ENCODE measurements around the gene MED13L. TPM values are rescaled to one million over a fixed set of nuclear protein-coding genes. Genes with fewer than 3 reads are reported as not detected.

MED13L gene
- total and polyA plus RNA-seq, 11 donors: 12.2 to 84.1 (median 60.2) TPM

- no peak for ATAC-seq
- no peaks in the 10 kb centered on the region for H3K27me3 ChIP-seq
- 82 to 90% (median 88%) methylated on average over 3 of the region's 3 CpGs for WGBS, 4 donors
Observed at GRCh38 chr12:116087399-116087798, 190.1 kb downstream of the MED13L start.

GRCh38 chr12:116080415-116080814, 197.1 kb downstream of the MED13L start:
- intact Hi-C loops (cut with DNase I): no loop called here
- H3K9me3 ChIP-seq: no peaks in the 10 kb centered on the region
- H3K27ac ChIP-seq: no peak overlapping the region
- TF ChIP-seq POLR2A (IDR thresholded peaks at IDR 0.05) (no peak), CTCF (IDR thresholded peaks at IDR 0.05) (no peak)
- 91 to 95% (median 94%) methylated on average over 3 of the region's 3 CpGs for WGBS, 4 donors
- H3K36me3 ChIP-seq: peaks cover 0 to 3% (median 0%) of the 10 kb centered on the region in 9 donors
- no peak overlapping the region for H3K4me3 ChIP-seq
- ATAC-seq (no peak), DNase-seq (no peak)
- H3K27me3 ChIP-seq: no peaks in the 10 kb centered on the region
- peaks cover 0 to 10% (median 0%) of the 10 kb centered on the region in 12 donors for H3K4me1 ChIP-seq

More at GRCh38 chr12:116087399-116087798, 190.1 kb downstream of the MED13L start:
- TF ChIP-seq CTCF (IDR thresholded peaks at IDR 0.05): no peak
- TF ChIP-seq POLR2A (IDR thresholded peaks at IDR 0.05): no peak
- no peak for DNase-seq
- Histone ChIP-seq H3K4me3 (no peak overlapping the region), H3K4me1 (peaks cover 0 to 16% (median 0%) of the 10 kb centered on the region in 12 donors), H3K27ac (no peak overlapping the region), H3K36me3 (no peaks in the 10 kb centered on the region), H3K9me3 (peaks cover 0 to 4% (median 0%) of the 10 kb centered on the region in 12 donors)
- intact Hi-C loops (cut with DNase I): loop anchor here in 1 of 10 donors (5.0 kb wide), 1 partner anchor 35 kb away; no protein-coding TSS in a partner anchor

GRCh38 chr12:116078396-116078795, 199.1 kb downstream of the MED13L start:
- no peak for TF ChIP-seq POLR2A (IDR thresholded peaks at IDR 0.05)
- no peak for TF ChIP-seq CTCF (IDR thresholded peaks at IDR 0.05)
- no peak overlapping the region for H3K4me3 ChIP-seq
- peaks cover 0 to 19% (median 0%) of the 10 kb centered on the region in 12 donors for H3K4me1 ChIP-seq
- intact Hi-C loops (cut with DNase I): no loop called here
- DNase-seq: no peak
- ATAC-seq: no peak
- H3K9me3 ChIP-seq: no peaks in the 10 kb centered on the region
- WGBS, 4 donors: 99 to 100% (median 100%) methylated on average over 1 of the region's 1 CpG
- H3K36me3 ChIP-seq: peaks cover 0 to 3% (median 0%) of the 10 kb centered on the region in 9 donors
- no peak overlapping the region for H3K27ac ChIP-seq
- H3K27me3 ChIP-seq: no peaks in the 10 kb centered on the region

- Histone ChIP-seq H3K36me3 (peaks cover 0 to 3% (median 0%) of the 10 kb centered on the region in 9 donors), H3K9me3 (no peaks in the 10 kb centered on the region), H3K27ac (no peak overlapping the region), H3K4me3 (no peak overlapping the region), H3K27me3 (no peaks in the 10 kb centered on the region), H3K4me1 (peaks cover 0 to 23% (median 1%) of the 10 kb centered on the region in 12 donors)
- no peak for ATAC-seq
- no peak for DNase-seq
- TF ChIP-seq POLR2A (IDR thresholded peaks at IDR 0.05): no peak
- no peak for TF ChIP-seq CTCF (IDR thresholded peaks at IDR 0.05)
- intact Hi-C loops (cut with DNase I): no loop called here
Observed at GRCh38 chr12:116077431-116077830, 200.1 kb downstream of the MED13L start.

Data from heart left ventricle (tissue), 16 donors.